Astrocyte (in vitro differentiated cells and primary cell): ENCODE measurements around the gene DUSP28. TPM values are rescaled to one million over a fixed set of nuclear protein-coding genes. Genes with fewer than 3 reads are reported as not detected.

ENCODE experiments used
- DNase-seq: peaks from one replicate; pipeline ENCODE4 v3.0.0-alpha.2; 2010; ENCODE audit warnings: low read depth
- FAIRE-seq: peaks from 2 replicates; lab custom pipeline; 2011; peaks lifted over from hg19 to GRCh38; lab: Jason Lieb, UNC
- H2AFZ ChIP-seq: 2 replicates; pipeline ENCODE4 v1.6.0; 2012; ENCODE audit warnings: low read depth, low read length, inconsistent platforms
- H3K27ac ChIP-seq: 2 replicates; pipeline ENCODE4 v1.5.1; 2011; ENCODE audit warnings: low read depth, low read length, inconsistent platforms
- H3K27me3 ChIP-seq: 2 replicates; pipeline ENCODE4 v1.6.0; 2011; ENCODE audit warnings: low read length, inconsistent platforms; ENCODE audit not compliant: insufficient read depth
- H3K36me3 ChIP-seq: 2 replicates; pipeline ENCODE4 v1.5.1; 2011; ENCODE audit warnings: low read length, inconsistent platforms; ENCODE audit not compliant: insufficient read depth
- H3K4me1 ChIP-seq: 2 replicates; pipeline ENCODE4 v1.5.1; 2011; ENCODE audit warnings: low read length, inconsistent platforms; ENCODE audit not compliant: insufficient read depth
- H3K4me2 ChIP-seq: 2 replicates; pipeline ENCODE4 v1.6.0; 2012; ENCODE audit warnings: low read length, inconsistent platforms
- H3K4me3 ChIP-seq: 2 replicates; pipeline ENCODE4 v1.5.1; 2011; ENCODE audit warnings: low read depth, mild to moderate bottlenecking, low read length, inconsistent platforms; ENCODE audit not compliant: insufficient read depth
- H3K79me2 ChIP-seq: 2 replicates; pipeline ENCODE4 v1.6.0; 2012; ENCODE audit warnings: mild to moderate bottlenecking, low read length, inconsistent platforms; ENCODE audit not compliant: insufficient read depth
- H3K9ac ChIP-seq: 2 replicates; pipeline ENCODE4 v1.6.0; 2012; ENCODE audit warnings: mild to moderate bottlenecking, low read length, inconsistent platforms
- H3K9me3 ChIP-seq: 2 replicates; pipeline ENCODE4 v1.5.1; 2012; ENCODE audit warnings: low read depth, mild to moderate bottlenecking, low read length, inconsistent platforms; ENCODE audit not compliant: insufficient read depth
- H4K20me1 ChIP-seq: 2 replicates; pipeline ENCODE4 v1.6.0; 2012; ENCODE audit warnings: low read length, inconsistent platforms; ENCODE audit not compliant: insufficient read depth
- H3K27ac Mint-ChIP-seq: one replicate; pipeline ENCODE4 v1.8.0; 2021; ENCODE audit warnings: mild to moderate bottlenecking, mixed read lengths; ENCODE audit not compliant: unreplicated experiment
- H3K27me3 Mint-ChIP-seq: one replicate; pipeline ENCODE4 v1.8.0; 2021; ENCODE audit warnings: low read depth, mixed read lengths; ENCODE audit not compliant: unreplicated experiment
- H3K36me3 Mint-ChIP-seq: one replicate; pipeline ENCODE4 v1.8.0; 2021; ENCODE audit warnings: low read depth, mixed read lengths; ENCODE audit not compliant: unreplicated experiment
- H3K4me1 Mint-ChIP-seq: one replicate; pipeline ENCODE4 v1.8.0; 2021; ENCODE audit warnings: low read depth, mixed read lengths; ENCODE audit not compliant: unreplicated experiment
- H3K4me3 Mint-ChIP-seq: one replicate; pipeline ENCODE4 v1.8.0; 2021; ENCODE audit warnings: mild to moderate bottlenecking, moderate library complexity, mixed read lengths; ENCODE audit not compliant: unreplicated experiment
- H3K9me3 Mint-ChIP-seq: one replicate; pipeline ENCODE4 v1.8.0; 2021; ENCODE audit warnings: mild to moderate bottlenecking, mixed read lengths; ENCODE audit not compliant: unreplicated experiment
- EZH2 ChIP-seq: IDR thresholded peaks from 2 replicates; pipeline ENCODE4 v1.6.1; 2012; ENCODE audit warnings: mild to moderate bottlenecking, low read length, inconsistent platforms; ENCODE audit not compliant: insufficient read depth
- total RNA-seq: library from RNA; stranded (reverse); gene quantifications from 2 replicates; pipeline ENCODE4 v1.2.1, GENCODE V29; 2021
- TF ChIP-seq, protein P1 (sequence below): IDR thresholded peaks from 2 replicates; pipeline ENCODE4 v1.5.1; 2011; ENCODE audit warnings: low read depth, mild to moderate bottlenecking, inconsistent platforms, low read length, moderate library complexity; ENCODE audit not compliant: insufficient read depth

The DUSP28 gene
- total RNA-seq, 1 donor from 2014 or later, result 4.1 TPM

DNA sequence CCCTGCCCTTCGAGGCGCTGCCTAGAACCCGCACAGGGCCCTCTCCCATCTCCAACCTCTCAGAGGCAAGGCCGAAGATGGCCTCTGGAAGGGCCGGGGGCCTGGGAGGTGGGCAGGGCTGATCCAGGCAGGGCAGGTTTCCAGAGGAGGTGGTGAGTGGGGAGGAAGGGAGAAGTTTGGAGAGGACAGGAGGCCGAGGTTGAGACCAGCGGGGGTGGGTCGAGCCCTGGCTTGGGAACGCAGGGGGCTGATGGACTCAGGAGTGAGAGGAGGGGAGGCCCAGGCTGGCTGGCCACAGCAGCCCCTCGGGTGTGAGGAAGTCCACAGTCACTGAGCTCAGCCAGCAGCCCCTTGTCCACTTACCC is 36.9 kb downstream of the DUSP28 start:
- Mint-ChIP-seq H3K36me3 (peaks cover 9% of the 10 kb centered on the region), H3K27me3 (no peaks in the 10 kb centered on the region), H3K27ac (no peak overlapping the region), H3K4me1 (no peaks in the 10 kb centered on the region), H3K4me3 (no peak overlapping the region), H3K9me3 (no peaks in the 10 kb centered on the region)
- no peak overlapping the region for H3K4me2 ChIP-seq
- FAIRE-seq (no peak), DNase-seq (no peak)
- H3K9me3 ChIP-seq, result no peaks in the 10 kb centered on the region
- H3K27ac ChIP-seq, result no peak overlapping the region
- no peaks in the 10 kb centered on the region for H3K4me1 ChIP-seq
- H3K4me3 ChIP-seq, result no peak overlapping the region
- H3K9ac ChIP-seq, result no peak overlapping the region
- H3K27me3 ChIP-seq, result no peaks in the 10 kb centered on the region
- peaks cover 45% of the 10 kb centered on the region for H4K20me1 ChIP-seq
- H2AFZ ChIP-seq, result no peak overlapping the region
- peaks cover 16% of the 10 kb centered on the region for H3K79me2 ChIP-seq
- H3K36me3 ChIP-seq, result no peaks in the 10 kb centered on the region
- no peak for TF ChIP-seq EZH2
- TF ChIP-seq, protein P1, sequence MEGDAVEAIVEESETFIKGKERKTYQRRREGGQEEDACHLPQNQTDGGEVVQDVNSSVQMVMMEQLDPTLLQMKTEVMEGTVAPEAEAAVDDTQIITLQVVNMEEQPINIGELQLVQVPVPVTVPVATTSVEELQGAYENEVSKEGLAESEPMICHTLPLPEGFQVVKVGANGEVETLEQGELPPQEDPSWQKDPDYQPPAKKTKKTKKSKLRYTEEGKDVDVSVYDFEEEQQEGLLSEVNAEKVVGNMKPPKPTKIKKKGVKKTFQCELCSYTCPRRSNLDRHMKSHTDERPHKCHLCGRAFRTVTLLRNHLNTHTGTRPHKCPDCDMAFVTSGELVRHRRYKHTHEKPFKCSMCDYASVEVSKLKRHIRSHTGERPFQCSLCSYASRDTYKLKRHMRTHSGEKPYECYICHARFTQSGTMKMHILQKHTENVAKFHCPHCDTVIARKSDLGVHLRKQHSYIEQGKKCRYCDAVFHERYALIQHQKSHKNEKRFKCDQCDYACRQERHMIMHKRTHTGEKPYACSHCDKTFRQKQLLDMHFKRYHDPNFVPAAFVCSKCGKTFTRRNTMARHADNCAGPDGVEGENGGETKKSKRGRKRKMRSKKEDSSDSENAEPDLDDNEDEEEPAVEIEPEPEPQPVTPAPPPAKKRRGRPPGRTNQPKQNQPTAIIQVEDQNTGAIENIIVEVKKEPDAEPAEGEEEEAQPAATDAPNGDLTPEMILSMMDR, result no peak

DNA sequence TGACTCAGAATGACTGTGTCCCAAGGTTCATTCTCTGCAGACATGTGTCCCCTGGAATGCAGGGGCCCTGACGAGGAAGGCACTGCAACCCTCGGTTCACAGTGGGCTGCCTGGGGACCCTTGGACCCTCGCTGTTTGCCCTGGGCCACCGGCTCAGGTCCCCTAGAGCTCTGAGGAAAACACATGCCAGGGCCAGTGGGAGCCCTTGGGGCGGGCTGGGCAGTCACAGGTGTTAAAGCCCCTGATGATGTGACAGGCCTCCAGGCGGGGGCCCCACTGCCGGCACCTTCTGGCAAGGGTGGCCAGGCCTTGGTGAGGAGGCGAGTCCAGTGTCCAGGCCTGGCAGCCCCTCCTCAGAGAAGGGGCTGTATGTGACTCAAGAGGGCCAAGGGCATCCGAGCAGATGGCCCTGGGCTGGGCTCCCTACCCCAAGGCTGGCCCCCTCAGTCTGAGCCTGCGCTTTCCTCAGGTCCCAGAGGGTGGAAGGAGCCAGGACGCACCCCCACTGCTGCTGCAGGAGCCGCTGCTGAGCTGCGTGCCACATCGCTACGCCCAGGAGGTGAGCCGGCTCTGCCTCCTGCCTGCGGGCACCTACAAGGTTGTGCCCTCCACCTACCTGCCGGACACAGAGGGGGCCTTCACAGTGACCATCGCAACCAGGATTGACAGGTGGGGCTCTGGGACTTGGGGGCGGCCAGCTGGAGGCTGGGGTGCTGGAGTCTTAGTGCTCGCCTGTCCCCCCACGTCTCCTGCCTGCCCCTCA is 37.4 kb downstream of the DUSP28 start:
- Mint-ChIP-seq H3K36me3 (peaks cover 9% of the 10 kb centered on the region), H3K4me1 (no peaks in the 10 kb centered on the region), H3K4me3 (no peak overlapping the region), H3K27ac (no peak overlapping the region), H3K9me3 (no peaks in the 10 kb centered on the region), H3K27me3 (no peaks in the 10 kb centered on the region)
- H3K4me3 ChIP-seq, result no peak overlapping the region
- H4K20me1 ChIP-seq, result peaks cover 41% of the 10 kb centered on the region
- H3K9me3 ChIP-seq, result no peaks in the 10 kb centered on the region
- no peaks in the 10 kb centered on the region for H3K36me3 ChIP-seq
- TF ChIP-seq, protein P1, result no peak
- TF ChIP-seq EZH2, result no peak
- H3K27me3 ChIP-seq, result no peaks in the 10 kb centered on the region
- DNase-seq, result no peak
- FAIRE-seq, result no peak
- H3K9ac ChIP-seq, result no peak overlapping the region
- H3K4me1 ChIP-seq, result no peaks in the 10 kb centered on the region
- H3K79me2 ChIP-seq, result peaks cover 13% of the 10 kb centered on the region
- H2AFZ ChIP-seq, result no peak overlapping the region
- H3K27ac ChIP-seq, result no peak overlapping the region
- H3K4me2 ChIP-seq, result no peak overlapping the region

DNA sequence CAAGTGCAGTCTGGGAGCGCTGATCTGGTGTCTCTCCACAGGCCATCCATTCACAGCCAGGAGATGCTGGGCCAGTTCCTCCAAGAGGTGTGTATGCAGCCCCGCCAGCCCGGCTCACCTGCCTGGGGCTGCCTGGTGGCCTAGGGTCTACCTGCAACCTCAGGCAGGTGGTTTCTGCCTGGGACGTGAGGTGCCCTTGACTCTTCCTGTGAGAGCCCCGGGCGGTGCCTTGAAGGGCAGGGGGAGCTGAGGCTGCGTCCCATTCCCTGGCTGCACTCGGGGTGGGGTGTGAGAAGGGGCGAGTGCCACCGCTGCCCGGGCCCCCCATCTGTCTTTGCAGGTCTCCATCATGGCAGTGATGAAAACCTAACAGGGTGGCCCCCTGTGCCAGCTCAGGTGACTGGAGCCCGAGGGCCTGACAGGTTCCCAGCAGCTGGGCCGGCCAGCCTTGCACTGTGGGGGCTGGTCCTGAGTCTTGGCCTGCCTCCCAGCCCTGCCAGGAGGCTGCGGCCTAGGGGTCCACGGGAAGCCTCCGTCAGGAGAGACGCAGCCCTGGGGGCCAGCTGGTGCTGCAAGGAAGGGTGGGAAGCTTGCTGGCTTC is 38.3 kb downstream of the DUSP28 start:
- Mint-ChIP-seq H3K27ac (no peak overlapping the region), H3K9me3 (no peaks in the 10 kb centered on the region), H3K36me3 (peaks cover 12% of the 10 kb centered on the region), H3K4me1 (no peaks in the 10 kb centered on the region), H3K27me3 (no peaks in the 10 kb centered on the region), H3K4me3 (no peak overlapping the region)
- H3K79me2 ChIP-seq, result peaks cover 4% of the 10 kb centered on the region
- no peak for DNase-seq
- TF ChIP-seq, protein P1, result no peak
- no peak for TF ChIP-seq EZH2
- no peak overlapping the region for H3K27ac ChIP-seq
- no peaks in the 10 kb centered on the region for H3K9me3 ChIP-seq
- no peak overlapping the region for H3K4me3 ChIP-seq
- H3K9ac ChIP-seq, result no peak overlapping the region
- H2AFZ ChIP-seq, result no peak overlapping the region
- no peak for FAIRE-seq
- H3K27me3 ChIP-seq, result no peaks in the 10 kb centered on the region
- H3K4me1 ChIP-seq, result no peaks in the 10 kb centered on the region
- no peak overlapping the region for H3K4me2 ChIP-seq
- H3K36me3 ChIP-seq, result no peaks in the 10 kb centered on the region
- H4K20me1 ChIP-seq, result peaks cover 34% of the 10 kb centered on the region
